ENCODE results near the gene AFF3.

DNA sequence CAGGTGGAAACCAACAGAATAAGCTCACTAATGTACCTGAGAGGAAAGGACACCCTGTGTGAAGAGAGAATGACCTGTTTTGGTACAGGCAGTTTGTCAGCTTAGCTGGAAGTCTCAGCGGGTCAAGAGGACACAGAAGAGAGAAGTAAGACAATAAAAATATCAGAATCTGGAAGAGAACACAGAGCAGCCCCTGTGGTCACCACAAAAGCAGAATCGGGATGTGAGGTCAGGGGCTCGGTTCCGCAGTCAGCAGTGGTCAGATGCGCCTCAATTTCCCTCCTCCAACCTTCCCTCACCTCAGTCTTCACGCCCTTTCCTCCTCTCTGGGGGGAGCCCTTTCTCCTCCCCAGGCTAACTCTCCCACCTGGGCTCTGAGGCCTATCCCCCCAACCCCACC is 122.9 kb downstream of the AFF3 start:
- TF ChIP-seq, protein P1, sequence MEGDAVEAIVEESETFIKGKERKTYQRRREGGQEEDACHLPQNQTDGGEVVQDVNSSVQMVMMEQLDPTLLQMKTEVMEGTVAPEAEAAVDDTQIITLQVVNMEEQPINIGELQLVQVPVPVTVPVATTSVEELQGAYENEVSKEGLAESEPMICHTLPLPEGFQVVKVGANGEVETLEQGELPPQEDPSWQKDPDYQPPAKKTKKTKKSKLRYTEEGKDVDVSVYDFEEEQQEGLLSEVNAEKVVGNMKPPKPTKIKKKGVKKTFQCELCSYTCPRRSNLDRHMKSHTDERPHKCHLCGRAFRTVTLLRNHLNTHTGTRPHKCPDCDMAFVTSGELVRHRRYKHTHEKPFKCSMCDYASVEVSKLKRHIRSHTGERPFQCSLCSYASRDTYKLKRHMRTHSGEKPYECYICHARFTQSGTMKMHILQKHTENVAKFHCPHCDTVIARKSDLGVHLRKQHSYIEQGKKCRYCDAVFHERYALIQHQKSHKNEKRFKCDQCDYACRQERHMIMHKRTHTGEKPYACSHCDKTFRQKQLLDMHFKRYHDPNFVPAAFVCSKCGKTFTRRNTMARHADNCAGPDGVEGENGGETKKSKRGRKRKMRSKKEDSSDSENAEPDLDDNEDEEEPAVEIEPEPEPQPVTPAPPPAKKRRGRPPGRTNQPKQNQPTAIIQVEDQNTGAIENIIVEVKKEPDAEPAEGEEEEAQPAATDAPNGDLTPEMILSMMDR (conservative IDR thresholded peaks at IDR 0.05; ENCODE audit: low read depth, low read length) = no peak
- TF ChIP-seq EZH2 (IDR thresholded peaks at IDR 0.05; ENCODE audit: borderline replicate concordance, low read depth, low read length, poor library complexity, severe bottlenecking) = no peak

All from A673 (cell line).